Astrocyte of the cerebellum (primary cell): ENCODE measurements around the gene ATXN7L1.

ENCODE experiments used
- DNase-seq: peaks from one replicate; pipeline ENCODE4 v3.0.0-alpha.2; 2011; ENCODE audit warnings: low read depth
- H3K4me3 ChIP-seq: 2 replicates; pipeline ENCODE4 v1.5.1; 2011; ENCODE audit warnings: mild to moderate bottlenecking, low read depth, low read length, moderate library complexity
- CTCF ChIP-seq: IDR thresholded peaks from 2 replicates; pipeline ENCODE4 v1.5.1; 2012; ENCODE audit warnings: low read length, low read depth, moderate library complexity, mild to moderate bottlenecking; ENCODE audit errors: missing control alignments
- in situ Hi-C: cut with HindIII; loops from 2 replicates; pipeline ENCODE4 v1.10.0; 2017; ENCODE audit warnings: low sequenced_read_pairs

Gene ATXN7L1

DNA sequence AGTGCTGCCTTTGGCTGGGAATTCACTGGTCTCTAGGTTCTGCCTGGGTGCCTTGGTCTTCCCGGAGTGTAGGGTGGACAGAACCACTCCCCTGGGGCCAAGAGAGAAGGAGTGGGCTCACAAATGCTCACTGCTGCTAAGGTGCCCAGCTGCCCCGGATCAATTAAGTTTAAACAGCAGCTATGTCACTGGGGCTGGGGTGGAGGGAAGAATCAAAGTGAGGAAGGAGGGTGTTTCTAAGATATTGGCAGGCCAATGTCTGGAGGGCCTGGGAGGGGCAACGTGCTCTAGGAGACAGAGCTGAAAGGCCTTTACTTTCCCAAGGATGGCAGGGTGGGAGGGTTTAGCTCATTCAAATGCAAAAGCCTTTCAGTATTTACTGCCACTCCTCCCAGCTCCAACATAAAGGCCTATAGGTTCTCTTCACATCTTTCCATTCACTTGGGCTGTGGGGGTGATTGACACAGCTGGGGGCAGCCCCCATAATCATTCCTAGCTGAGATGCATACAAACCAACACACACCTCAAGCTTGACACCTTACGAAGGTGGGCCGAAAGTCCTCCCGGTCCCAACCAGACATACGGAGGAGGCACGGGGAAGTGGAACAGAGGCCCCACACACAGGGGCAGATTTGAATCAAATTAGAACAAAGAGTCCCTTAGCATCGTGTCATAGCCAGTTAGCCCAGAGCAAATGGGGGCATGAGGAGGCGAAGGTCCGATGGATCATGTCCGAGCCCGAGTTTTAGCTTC lies 187.2 kb downstream of the ATXN7L1 start:
- in situ Hi-C loops, result no loop called here
- DNase-seq, result no peak

DNA sequence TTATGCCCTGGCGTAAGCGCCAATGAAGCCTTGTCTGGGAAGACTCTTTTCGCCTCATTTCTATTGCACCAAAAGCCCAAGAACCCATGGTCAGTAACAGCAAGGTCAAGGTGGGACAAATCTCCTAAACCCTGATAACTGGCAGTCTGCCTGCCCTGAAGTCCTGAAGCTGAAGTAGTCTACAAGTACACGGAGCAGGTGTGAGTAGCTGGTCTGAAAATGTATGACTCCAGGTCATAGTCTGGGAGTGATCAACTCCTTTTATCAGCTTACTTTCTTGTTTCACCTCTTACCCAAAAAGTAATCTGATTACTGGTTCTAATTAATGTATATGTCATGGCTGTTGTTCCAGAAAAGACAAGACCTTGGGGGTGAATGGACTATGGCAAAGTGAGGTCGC lies 187.8 kb downstream of the ATXN7L1 start:
- no peak overlapping the region for H3K4me3 ChIP-seq
- no peak for TF ChIP-seq CTCF
- in situ Hi-C loops, result no loop called here
- DNase-seq, result no peak

More for the DNA sequence above, 187.2 kb downstream of the ATXN7L1 start:
- no peak overlapping the region for H3K4me3 ChIP-seq
- no peak for TF ChIP-seq CTCF

- H3K4me3 ChIP-seq, result no peak overlapping the region
- in situ Hi-C loops, result no loop called here
- no peak for DNase-seq
- TF ChIP-seq CTCF, result no peak
Measured at GRCh38 chr7:105685161-105685560, 191.2 kb downstream of the ATXN7L1 start.

GRCh38 chr7:105682341-105683060 lies 193.9 kb downstream of the ATXN7L1 start:
- in situ Hi-C loops, result no loop called here
- no peak overlapping the region for H3K4me3 ChIP-seq
- DNase-seq, result no peak
- no peak for TF ChIP-seq CTCF

DNA sequence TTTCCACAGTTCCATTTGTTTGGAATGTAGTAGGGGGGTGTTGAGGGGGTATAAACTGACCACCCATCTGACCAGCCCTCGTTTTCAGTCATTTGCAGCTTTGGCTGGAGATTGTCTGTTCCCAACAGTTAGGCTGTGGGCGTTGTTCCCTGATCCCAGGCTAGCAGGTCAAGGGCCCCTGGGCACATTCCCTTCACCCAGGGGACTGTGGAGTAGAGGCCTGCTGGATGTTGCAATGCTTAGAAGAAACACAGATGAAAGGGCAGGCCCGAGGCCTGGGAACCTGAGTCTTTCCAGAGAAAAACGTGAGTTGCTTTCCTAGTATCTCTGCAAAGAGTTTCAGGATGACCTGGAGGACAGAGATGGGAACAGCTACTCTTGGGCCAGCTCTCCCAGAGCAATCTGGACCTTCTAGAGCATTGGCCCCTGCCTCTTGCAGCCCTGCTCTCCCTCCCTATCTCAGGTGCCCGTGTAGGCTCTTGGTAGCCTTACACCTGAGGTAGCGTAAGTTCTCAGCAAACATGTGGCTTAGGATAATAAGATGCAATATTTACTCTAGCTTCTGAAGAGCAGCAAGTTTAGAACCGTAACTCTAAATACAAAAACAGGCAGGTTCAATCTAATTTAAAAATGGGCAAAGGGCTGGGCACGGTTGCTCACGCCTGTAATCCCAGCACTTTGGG lies 195.8 kb downstream of the ATXN7L1 start:
- TF ChIP-seq CTCF, result no peak
- in situ Hi-C loops, result no loop called here
- DNase-seq, result no peak
- no peak overlapping the region for H3K4me3 ChIP-seq

DNA sequence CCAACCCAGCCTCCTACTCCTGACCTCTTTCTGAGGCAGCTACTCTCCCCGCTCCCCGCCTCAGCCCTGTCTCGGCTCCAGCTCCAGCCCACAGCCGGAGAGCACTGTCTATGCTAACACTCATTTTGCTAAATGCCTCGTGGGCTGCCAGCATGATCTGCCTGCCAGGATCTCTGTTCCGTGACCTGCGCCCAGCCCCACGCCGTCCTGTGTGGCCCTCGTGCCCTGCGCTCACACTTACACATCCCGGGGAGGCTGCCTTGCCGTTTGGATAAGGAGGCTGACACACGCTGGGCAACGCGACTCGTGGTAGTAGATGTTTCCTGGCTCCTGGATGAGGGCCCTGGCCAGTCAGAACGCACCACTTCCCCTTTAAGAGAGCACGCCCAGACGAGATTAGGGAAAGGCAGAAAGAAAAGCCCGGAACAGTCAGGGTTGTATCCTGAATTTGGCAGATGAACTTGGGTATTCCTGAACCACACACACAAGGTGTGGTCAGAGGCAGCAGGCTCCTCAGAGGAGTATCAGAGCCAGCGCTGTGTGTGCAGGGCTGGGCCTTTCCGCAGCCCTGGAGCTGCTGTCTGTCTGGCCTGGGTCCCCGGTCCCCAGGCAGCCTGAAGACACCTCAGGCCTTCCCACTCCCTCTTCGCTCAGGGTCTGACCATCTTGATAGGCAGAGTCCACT lies 197.4 kb downstream of the ATXN7L1 start:
- DNase-seq, result no peak
- in situ Hi-C loops, result no loop called here
- no peak overlapping the region for H3K4me3 ChIP-seq
- TF ChIP-seq CTCF, result no peak
